ENCODE measurements around the gene PABPC1L. TPM values are rescaled to one million over a fixed set of nuclear protein-coding genes. Genes with fewer than 3 reads are reported as not detected.

PABPC1L gene
- total RNA-seq, 2 donors from 2014 or later: 41.8 to 105 TPM

- ATAC-seq: no peak
- H3K27ac ChIP-seq: peak overlapping the region in 2 of 4 donors; percentile 30 to 75
- TF ChIP-seq CTCF (IDR thresholded peaks at IDR 0.05) (no peak), POLR2A (IDR thresholded peaks at IDR 0.05) (no peak)
- no peaks in the 10 kb centered on the region for H3K4me1 ChIP-seq
- peak in 2 of 4 donors; percentile 25 to 58 for DNase-seq
- peaks cover 0 to 11% of the 10 kb centered on the region in 2 donors for H3K36me3 ChIP-seq (replicated peaks in 1 of 2; ENCODE audit: insufficient read depth in 1 of 2, low read depth in 2 of 2)
- no peaks in the 10 kb centered on the region for H3K9me3 ChIP-seq
- WGBS, 2 donors: 30 to 47% methylated on average over 2 of the region's 2 CpGs
- no peaks in the 10 kb centered on the region for H3K27me3 ChIP-seq
- intact Hi-C loops (cut with DNase I): no loop called here
- no peak overlapping the region for H3K4me3 ChIP-seq
Measured at GRCh38 chr20:44979090-44979621, 69.3 kb downstream of the PABPC1L start.

DNA sequence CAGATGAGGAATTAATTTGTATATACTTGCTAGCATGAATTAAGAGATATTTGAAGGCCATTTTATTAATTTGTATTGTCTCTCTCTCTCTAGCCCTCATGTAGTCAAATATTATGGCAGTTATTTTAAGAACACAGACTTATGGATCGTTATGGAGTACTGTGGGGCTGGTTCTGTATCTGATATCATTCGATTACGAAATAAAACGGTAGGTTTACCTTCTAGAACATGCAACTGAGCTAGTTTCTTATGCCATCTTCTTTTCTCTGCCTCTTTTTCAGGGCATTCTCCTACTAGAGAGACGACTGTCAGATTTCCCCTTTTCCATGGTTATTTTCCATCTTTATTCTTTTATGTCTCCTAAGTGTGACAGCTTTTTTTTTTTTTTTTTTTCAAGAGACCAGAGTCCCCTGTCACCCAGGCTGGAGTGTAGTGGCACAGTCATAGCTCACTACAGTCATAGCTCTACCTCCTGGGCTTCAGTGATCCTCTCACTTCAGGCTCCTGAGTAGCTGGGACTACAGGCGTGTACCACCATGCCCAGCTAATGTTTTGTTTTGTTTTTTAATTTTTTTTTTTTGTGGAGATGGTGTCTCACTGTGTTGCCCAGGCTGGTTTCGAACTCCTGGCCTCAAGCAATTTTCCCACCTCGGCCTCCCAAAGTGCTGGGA lies 72.0 kb downstream of the PABPC1L start:
- Histone ChIP-seq H3K4me1 (no peaks in the 10 kb centered on the region), H3K4me3 (no peak overlapping the region), H3K27ac (no peak overlapping the region), H3K27me3 (no peaks in the 10 kb centered on the region), H3K9me3 (no peaks in the 10 kb centered on the region), H3K36me3 (replicated peaks in 1 of 2; ENCODE audit: insufficient read depth in 1 of 2, low read depth in 2 of 2) (peaks cover 0 to 2% of the 10 kb centered on the region in 2 donors)
- WGBS, 2 donors: 75 to 87% methylated on average over 8 of the region's 8 CpGs
- intact Hi-C loops (cut with DNase I): no loop called here
- ATAC-seq: no peak
- DNase-seq: no peak
- TF ChIP-seq CTCF (IDR thresholded peaks at IDR 0.05): no peak
- TF ChIP-seq POLR2A (IDR thresholded peaks at IDR 0.05): no peak

DNA sequence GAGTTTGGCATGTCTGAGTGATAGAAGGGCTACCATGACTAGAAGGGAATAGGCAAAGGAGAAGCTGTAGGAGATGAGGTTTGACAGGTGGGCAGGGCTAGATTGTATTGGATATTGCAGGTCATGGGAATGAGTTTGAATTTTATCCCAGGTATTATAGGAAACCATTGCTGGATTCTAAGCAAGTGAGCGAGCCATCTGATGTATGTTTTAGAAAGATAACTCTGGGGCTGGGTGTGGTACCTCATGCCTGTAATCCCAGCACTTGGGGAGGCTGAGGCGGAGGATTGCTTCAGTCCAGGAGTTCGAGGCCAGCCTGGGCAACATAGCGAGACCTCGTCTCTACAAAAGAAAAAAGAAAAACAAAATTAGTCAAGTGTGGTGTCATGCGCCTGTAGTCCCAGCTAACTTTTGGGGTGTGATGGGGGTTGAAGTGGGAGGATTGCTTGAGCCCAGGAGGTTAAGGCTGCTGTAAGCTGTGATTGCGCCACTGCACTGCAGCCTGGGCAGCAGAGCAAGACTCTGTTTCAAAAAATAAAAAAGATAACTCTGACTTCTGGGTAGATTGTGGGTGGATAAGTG lies 73.3 kb downstream of the PABPC1L start:
- TF ChIP-seq POLR2A (IDR thresholded peaks at IDR 0.05) (no peak), CTCF (IDR thresholded peaks at IDR 0.05) (no peak)
- H3K36me3 ChIP-seq (replicated peaks in 1 of 2; ENCODE audit: insufficient read depth in 1 of 2, low read depth in 2 of 2): peaks cover 0 to 2% of the 10 kb centered on the region in 2 donors
- no peaks in the 10 kb centered on the region for H3K9me3 ChIP-seq
- WGBS, 2 donors: 92 to 94% methylated on average over 7 of the region's 7 CpGs
- no peak overlapping the region for H3K4me3 ChIP-seq
- DNase-seq (no peak), ATAC-seq (no peak)
- no peaks in the 10 kb centered on the region for H3K4me1 ChIP-seq
- intact Hi-C loops (cut with DNase I): no loop called here
- H3K27me3 ChIP-seq: no peaks in the 10 kb centered on the region
- H3K27ac ChIP-seq: no peak overlapping the region

DNA sequence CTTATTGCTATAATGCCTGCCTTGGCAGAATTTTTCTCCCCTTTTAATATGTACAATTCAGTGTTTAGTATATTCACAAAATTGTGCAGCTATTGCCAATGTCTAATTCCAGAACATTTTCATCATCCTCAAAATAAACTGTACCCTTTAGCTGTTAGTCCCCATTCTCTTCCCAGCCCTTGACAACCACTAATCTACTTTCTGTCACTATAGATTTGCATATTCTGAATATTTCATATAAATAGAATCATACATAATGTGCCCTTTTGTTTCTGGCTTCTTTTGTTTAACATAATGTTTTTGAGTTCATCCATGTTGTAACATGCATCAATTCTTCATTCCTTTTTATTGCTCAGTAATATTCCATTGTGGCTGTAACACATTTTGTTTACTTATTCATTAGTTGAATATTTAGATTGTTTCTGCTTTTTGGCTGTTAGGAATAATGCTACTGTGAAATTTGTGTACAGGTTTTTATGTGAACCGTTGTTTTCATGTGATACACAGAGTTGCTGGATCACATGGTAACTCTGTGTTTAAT lies 78.8 kb downstream of the PABPC1L start:
- TF ChIP-seq CTCF (IDR thresholded peaks at IDR 0.05) (no peak), POLR2A (IDR thresholded peaks at IDR 0.05) (no peak)
- Histone ChIP-seq H3K27me3 (no peaks in the 10 kb centered on the region), H3K4me1 (peaks cover 6% of the 10 kb centered on the region), H3K9me3 (no peaks in the 10 kb centered on the region), H3K36me3 (replicated peaks in 1 of 2; ENCODE audit: insufficient read depth in 1 of 2, low read depth in 2 of 2) (no peaks in the 10 kb centered on the region), H3K4me3 (no peak overlapping the region), H3K27ac (no peak overlapping the region)
- 100% methylated on average over 1 of the region's 1 CpG for WGBS, 2 donors
- intact Hi-C loops (cut with DNase I): no loop called here
- ATAC-seq (no peak), DNase-seq (no peak)

Other genes starting within 250 kb of the PABPC1L start
- 10 to 100 TPM in 1 of 2 donors, 1 to 10 TPM in 1; 7.9 to 18.2 TPM for gene CCN5, start 194.7 kb upstream of the PABPC1L start, total RNA-seq
- gene KCNK15, start 164.2 kb upstream of the PABPC1L start, total RNA-seq: 1 to 10 TPM; 1.8 to 3.3 TPM
- gene RIMS4, start 99.5 kb upstream of the PABPC1L start, total RNA-seq: under 1 TPM in 1 of 2 donors, not detected in 1; 0.26 TPM
- gene YWHAB, start 24.4 kb upstream of the PABPC1L start, total RNA-seq: 10 to 100 TPM; 49.3 to 64.9 TPM
- 10 to 100 TPM in 1 of 2 donors, 1 to 10 TPM in 1; 2.6 to 13.0 TPM for gene TOMM34, start 50.3 kb downstream of the PABPC1L start, total RNA-seq
- 10 to 100 TPM; 17.8 to 23.6 TPM for gene STK4, start 56.5 kb downstream of the PABPC1L start, total RNA-seq
- gene KCNS1, start 191.1 kb downstream of the PABPC1L start, total RNA-seq: not detected
- not detected for gene WFDC5, start 205.1 kb downstream of the PABPC1L start, total RNA-seq
- gene WFDC12, start 214.4 kb downstream of the PABPC1L start, total RNA-seq: not detected

Data from body of pancreas (tissue), 4 donors.